A549 (cell line): ENCODE measurements around the gene MMP15. TPM values are rescaled to one million over a fixed set of nuclear protein-coding genes. Genes with fewer than 3 reads are reported as not detected.

Experiments
- ATAC-seq, 2 experiments: fragments of 200-7000 bp in 1 of 2; fragments of >200 bp in 1 of 2; cut with Nextera tagmentation in 1 of 2; cut with Tn5 transposase in 1 of 2; 3 replicates each; pipeline versions ENCODE4 v1.8.0 to v1.9.1; 2018 to 2020; ENCODE audit warnings: mild to moderate bottlenecking in 1 of 2, moderate library complexity in 1 of 2
- CTCF ChIA-PET: fragments of 300-600 bp; sonication (Branson Sonifier 250); formaldehyde crosslinking; extraction: SDS; loops from one replicate; lab custom pipeline; 2021; ENCODE audit warnings: antibody characterized with exemption, inconsistent platforms; lab: Yijun Ruan, JAX
- POLR2A ChIA-PET: fragments of 350-600 bp; formaldehyde crosslinking; extraction: SDS; loops from one replicate; lab custom pipeline; 2021; ENCODE audit warnings: antibody characterized with exemption, inconsistent platforms; lab: Yijun Ruan, JAX
- DNase-seq, 2 experiments: peaks; one replicate each; pipeline versions ENCODE4 v3.0.0 to v3.0.0-alpha.2; 2011 to 2016; ENCODE audit warnings: low read depth in 1 of 2, low spot score in 1 of 2
- FAIRE-seq: peaks from 2 replicates; lab custom pipeline; 2011; peaks lifted over from hg19 to GRCh38; lab: Jason Lieb, UNC
- H3K27ac ChIP-seq, 2 experiments: fragments of >200 bp; sonication (Bioruptor Twin); formaldehyde crosslinking; 3 replicates each; pipeline ENCODE4 v1.5.1; 2016 to 2017
- H3K4me1 ChIP-seq: fragments of >200 bp; sonication (Bioruptor Twin); formaldehyde crosslinking; 3 replicates; pipeline ENCODE4 v1.6.1; 2016
- H3K4me2 ChIP-seq: fragments of >200 bp; sonication (Bioruptor Twin); formaldehyde crosslinking; 3 replicates; pipeline ENCODE4 v1.6.1; 2016
- H3K4me3 ChIP-seq: fragments of >200 bp; sonication (Bioruptor Twin); formaldehyde crosslinking; 3 replicates; pipeline ENCODE4 v1.5.1; 2016
- H3K9me3 ChIP-seq: fragments of >200 bp; sonication (Bioruptor Twin); formaldehyde crosslinking; 3 replicates; pipeline ENCODE4 v1.6.1; 2016
- BCL3 ChIP-seq: fragments of >200 bp; sonication (Bioruptor Twin); formaldehyde crosslinking; IDR thresholded peaks from 3 replicates; pipeline ENCODE4 v1.6.1; 2016
- BHLHE40 ChIP-seq: IDR thresholded peaks from 2 replicates; pipeline ENCODE4 v1.6.1; 2012; ENCODE audit warnings: low read depth, low read length, inconsistent platforms
- CBX2 ChIP-seq: fragments of 200-600 bp; sonication (generic); IDR thresholded peaks from 2 replicates; pipeline ENCODE4 v1.6.1; 2016; ENCODE audit warnings: low read depth, mild to moderate bottlenecking, borderline replicate concordance
- CHD4 ChIP-seq: fragments of 200-600 bp; sonication (generic); IDR thresholded peaks from 2 replicates; pipeline ENCODE4 v1.6.1; 2016; ENCODE audit warnings: antibody characterized with exemption, mild to moderate bottlenecking, borderline replicate concordance
- ESRRA ChIP-seq: fragments of 150-350 bp; IDR thresholded peaks from 2 replicates; pipeline ENCODE4 v1.6.1; 2014; ENCODE audit warnings: mild to moderate bottlenecking, low read length, borderline replicate concordance
- JUNB ChIP-seq: fragments of >200 bp; sonication (Bioruptor Twin); formaldehyde crosslinking; IDR thresholded peaks from 2 replicates; pipeline ENCODE4 v1.6.1; 2016
- KDM1A ChIP-seq: fragments of 200-600 bp; sonication (generic); IDR thresholded peaks from 2 replicates; pipeline ENCODE4 v1.6.1; 2016; ENCODE audit warnings: low read depth, mild to moderate bottlenecking
- MAX ChIP-seq: IDR thresholded peaks from 2 replicates; pipeline ENCODE4 v1.6.1; 2012
- MAZ ChIP-seq: fragments of 150-350 bp; IDR thresholded peaks from 2 replicates; pipeline ENCODE4 v1.6.1; 2014; ENCODE audit warnings: antibody characterized with exemption, low read depth, low read length, borderline replicate concordance
- NFE2L2 ChIP-seq: fragments of 150-350 bp; conservative IDR thresholded peaks from 2 replicates; pipeline ENCODE4 v1.6.1; 2014; ENCODE audit warnings: low read length
- POLR2AphosphoS2 ChIP-seq: conservative IDR thresholded peaks from 2 replicates; pipeline ENCODE4 v1.6.1; 2012; ENCODE audit warnings: low read length, improper control_type of control experiment, inconsistent platforms
- REST ChIP-seq: fragments of 200-600 bp; sonication (generic); IDR thresholded peaks from 2 replicates; pipeline ENCODE4 v1.6.1; 2016; ENCODE audit warnings: antibody characterized with exemption, mild to moderate bottlenecking, moderate library complexity
- RFX5 ChIP-seq: fragments of 450-650 bp; IDR thresholded peaks from 2 replicates; pipeline ENCODE4 v1.7.1; 2014; ENCODE audit warnings: antibody characterized with exemption, mild to moderate bottlenecking, moderate library complexity
- RNF2 ChIP-seq: fragments of 200-600 bp; sonication (generic); IDR thresholded peaks from 2 replicates; pipeline ENCODE4 v1.6.1; 2016; ENCODE audit warnings: low read depth, mild to moderate bottlenecking, antibody characterized with exemption, moderate library complexity, borderline replicate concordance
- SMC3 ChIP-seq: fragments of >200 bp; sonication (Bioruptor Twin); formaldehyde crosslinking; IDR thresholded peaks from 3 replicates; pipeline ENCODE4 v1.6.1; 2018; ENCODE audit warnings: inconsistent platforms
- SREBF2 ChIP-seq: fragments of 450-650 bp; IDR thresholded peaks from 2 replicates; pipeline ENCODE4 v1.6.1; 2014; ENCODE audit warnings: mild to moderate bottlenecking, moderate library complexity
- ZC3H11A ChIP-seq: fragments of 450-650 bp; IDR thresholded peaks from 2 replicates; pipeline ENCODE4 v1.6.1; 2014; ENCODE audit warnings: antibody characterized with exemption, mild to moderate bottlenecking
- ZFP36 ChIP-seq: fragments of 450-650 bp; IDR thresholded peaks from 2 replicates; pipeline ENCODE4 v1.6.1; 2014; ENCODE audit warnings: borderline replicate concordance; ENCODE audit not compliant: partially characterized antibody
- ZSCAN20 ChIP-seq: fragments of 250-450 bp; sonication (Bioruptor Pico); IDR thresholded peaks from 2 replicates; pipeline ENCODE4 v1.8.0; 2022; ENCODE audit warnings: mild to moderate bottlenecking, moderate library complexity
- WGBS: methylation state at CpG from one replicate; pipeline ENCODE4 v1.1.6; 2017; ENCODE audit errors: missing lambda C conversion rate; 5-methylcytosine and 5-hydroxymethylcytosine counted together
- polyA plus RNA-seq, 4 experiments: library from polyadenylated mRNA; depleted of rRNA in 3 of 4; stranded (reverse); fragments of >200 nt; fragmentation: RNase III in 1 of 4; extraction: RNeasy Plus Mini Kit Qiagen cat#74134 plus additional on column Dnase treatment in 1 of 4; gene quantifications; 2 replicates in 3 of 4; 3 replicates in 1 of 4; pipeline ENCODE4 v1.2.3, GENCODE V29; 2011 to 2017

MMP15 gene
- polyA plus RNA-seq, 2 of the 4 experiments (the other 2 are of a cell fraction) = 4.3 to 11.2 TPM

- DNase-seq (no peak), FAIRE-seq (no peak)
- H3K27ac ChIP-seq = peak overlapping the region in 1 of 2 experiments; percentile 39; a peak in 1 of 6 replicates
- 53% methylated on average over 3 of the region's 3 CpGs for WGBS
- TF ChIP-seq NFE2L2 (no peak), ESRRA (no peak), BCL3 (no peak), CBX2 (no peak), ZFP36 (no peak), SREBF2 (no peak)
- TF ChIP-seq, all 56 proteins: peak for 0
- Histone ChIP-seq H3K4me3 (no peak overlapping the region), H3K4me1 (peaks cover 21% of the 10 kb centered on the region), H3K9me3 (0 out of 3 replicates have a peak, but pooled peaks cover under 1% of the 10 kb centered on the region), H3K4me2 (no peak overlapping the region)
- ChIA-PET CTCF (interaction anchor here (1.2 to 1.4 kb wide), 2 partner anchors 9 to 148 kb away, joined by 3 read pairs; no protein-coding TSS in a partner anchor), POLR2A (no interaction called here)
- ATAC-seq = peak; percentile 43 to 74; a peak in 4 of 6 replicates
Measured at GRCh38 chr16:58011652-58012051, 13.9 kb upstream of the MMP15 start.

- Histone ChIP-seq H3K4me2 (no peak overlapping the region), H3K4me3 (no peak overlapping the region)
- FAIRE-seq (no peak), ATAC-seq (no peak; a peak in 1 of 6 replicates)
- ChIA-PET CTCF (interaction anchor here (1.4 to 3.0 kb wide), 4 partner anchors 8 to 109 kb away, joined by 3 to 13 read pairs (median 9); no protein-coding TSS in a partner anchor), POLR2A (no interaction called here)
- TF ChIP-seq KDM1A = no peak
- no peak for TF ChIP-seq ZSCAN20 (CRISPR knock-in tag)
- no peak for TF ChIP-seq BHLHE40
- TF ChIP-seq RNF2 = no peak
- TF ChIP-seq ZFP36 = no peak
- TF ChIP-seq REST = no peak
- no peak for TF ChIP-seq SMC3
- no peak for TF ChIP-seq POLR2AphosphoS2
- TF ChIP-seq ZC3H11A = no peak
- TF ChIP-seq CHD4 = no peak
- TF ChIP-seq MAX = no peak
- no peak for TF ChIP-seq JUNB
- no peak for TF ChIP-seq MAZ
- no peak for TF ChIP-seq RFX5
- TF ChIP-seq, all 56 proteins: peak for 0
- 97% methylated on average over 9 of the region's 9 CpGs for WGBS
- no peak for DNase-seq
- H3K9me3 ChIP-seq = no peaks in the 10 kb centered on the region
- H3K4me1 ChIP-seq = peaks cover 23% of the 10 kb centered on the region
- H3K27ac ChIP-seq = no peak overlapping the region
Measured at GRCh38 chr16:58012481-58012880, 13.1 kb upstream of the MMP15 start.
